ENCODE data around the gene SNX25. TPM values are rescaled to one million over a fixed set of nuclear protein-coding genes. Genes with fewer than 3 reads are reported as not detected.

Gene SNX25
- total and polyA plus RNA-seq, 2 of the 13 experiments (the other 11 are each of a cell fraction or from before 2014, with no cell fraction given): 23.4 to 23.5 TPM

DNA sequence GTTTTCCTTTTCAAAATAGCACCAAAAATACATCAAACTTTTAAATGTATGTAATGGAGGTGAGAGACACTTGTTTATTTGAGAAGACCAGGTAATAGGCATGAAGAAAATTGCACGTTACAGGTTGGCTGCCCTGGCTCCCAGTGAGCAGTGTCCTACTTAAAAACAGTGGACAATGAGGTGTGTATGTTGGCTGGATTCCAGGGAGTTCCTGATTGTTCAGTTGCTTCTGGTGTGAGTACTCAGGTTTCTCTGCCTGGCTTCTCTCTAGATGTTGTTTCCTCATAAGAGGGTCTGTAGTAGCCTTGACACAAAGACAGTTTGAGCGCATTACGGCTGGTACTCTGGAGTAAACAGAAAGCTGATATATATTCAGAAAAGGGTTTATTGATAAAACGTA, 29.4 kb downstream of the SNX25 start:
- no peak for FAIRE-seq
- peaks cover 14% of the 10 kb centered on the region for H4K20me1 ChIP-seq (ENCODE audit: insufficient read depth, low read length)
- in situ Hi-C loops (cut with HindIII; ENCODE audit: extremely low pct_ligation_motif_present, low pct_unique_long_range_greater_than_20kb): no loop called here
- BruUV-seq (replicated peaks): no TSS peak
- H3K4me1 ChIP-seq (ENCODE audit: insufficient read depth, low read length): peaks cover 25% of the 10 kb centered on the region
- no peak overlapping the region for H3K27ac ChIP-seq (ENCODE audit: extremely low read length, insufficient read depth, low read length)
- H3K9ac ChIP-seq (ENCODE audit: insufficient read depth, low read depth, low read length): no peak overlapping the region
- CTCF ChIA-PET (ENCODE audit: low intra/inter-chr PET ratio, low total read pairs): no interaction called here
- no peak overlapping the region for H3K4me3 ChIP-seq (replicated peaks in 1 of 3; ENCODE audit: insufficient read depth in 1 of 3, low read depth in 2 of 3, low read length in 3 of 3)
- H3K9me3 ChIP-seq (ENCODE audit: low read length): peaks cover 11% of the 10 kb centered on the region
- no peak overlapping the region for H3K4me2 ChIP-seq (ENCODE audit: low read depth, low read length)
- H3K27me3 ChIP-seq (ENCODE audit: control insufficient read depth in 1 of 2, insufficient read depth in 2 of 2, low read length in 2 of 2): no peaks in the 10 kb centered on the region; a peak in 1 of 5 replicates
- H2AFZ ChIP-seq (ENCODE audit: low read length): no peak overlapping the region
- no peak for ATAC-seq
- H3K36me3 ChIP-seq (replicated peaks in 1 of 2; ENCODE audit: control insufficient read depth in 1 of 2, insufficient read depth in 2 of 2, low read length in 2 of 2): no peaks in the 10 kb centered on the region
- DNase-seq (ENCODE audit: low spot score): no peak
- H3K79me2 ChIP-seq (ENCODE audit: insufficient read depth, low read length): peaks cover 31% of the 10 kb centered on the region
- WGBS (ENCODE audit: low lambda C conversion rate): 92% methylated on average over 4 of the region's 4 CpGs
- POLR2A ChIA-PET: no interaction called here
- intact Hi-C loops (cut with micrococcal nuclease; ENCODE audit: unreplicated experiment): no loop called here
- no peak for TF ChIP-seq SRSF4 (IDR thresholded peaks at IDR 0.05; ENCODE audit: low read depth, low read length, poor library complexity, severe bottlenecking)
- no peak for TF ChIP-seq NFAT5 (CRISPR knock-in tag; IDR thresholded peaks at IDR 0.05)
- TF ChIP-seq SATB2 (CRISPR knock-in tag; IDR thresholded peaks at IDR 0.05): no peak
- TF ChIP-seq ZNF296 (CRISPR knock-in tag; conservative IDR thresholded peaks at IDR 0.05): no peak
- TF ChIP-seq ZNF574 (CRISPR knock-in tag; IDR thresholded peaks at IDR 0.05): no peak
- no peak for TF ChIP-seq RFXANK (CRISPR knock-in tag; IDR thresholded peaks at IDR 0.05)
- TF ChIP-seq ZKSCAN5 (CRISPR knock-in tag; IDR thresholded peaks at IDR 0.05): no peak
- TF ChIP-seq, protein P1, sequence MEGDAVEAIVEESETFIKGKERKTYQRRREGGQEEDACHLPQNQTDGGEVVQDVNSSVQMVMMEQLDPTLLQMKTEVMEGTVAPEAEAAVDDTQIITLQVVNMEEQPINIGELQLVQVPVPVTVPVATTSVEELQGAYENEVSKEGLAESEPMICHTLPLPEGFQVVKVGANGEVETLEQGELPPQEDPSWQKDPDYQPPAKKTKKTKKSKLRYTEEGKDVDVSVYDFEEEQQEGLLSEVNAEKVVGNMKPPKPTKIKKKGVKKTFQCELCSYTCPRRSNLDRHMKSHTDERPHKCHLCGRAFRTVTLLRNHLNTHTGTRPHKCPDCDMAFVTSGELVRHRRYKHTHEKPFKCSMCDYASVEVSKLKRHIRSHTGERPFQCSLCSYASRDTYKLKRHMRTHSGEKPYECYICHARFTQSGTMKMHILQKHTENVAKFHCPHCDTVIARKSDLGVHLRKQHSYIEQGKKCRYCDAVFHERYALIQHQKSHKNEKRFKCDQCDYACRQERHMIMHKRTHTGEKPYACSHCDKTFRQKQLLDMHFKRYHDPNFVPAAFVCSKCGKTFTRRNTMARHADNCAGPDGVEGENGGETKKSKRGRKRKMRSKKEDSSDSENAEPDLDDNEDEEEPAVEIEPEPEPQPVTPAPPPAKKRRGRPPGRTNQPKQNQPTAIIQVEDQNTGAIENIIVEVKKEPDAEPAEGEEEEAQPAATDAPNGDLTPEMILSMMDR (CRISPR knock-in tag; IDR thresholded peaks at IDR 0.05): no peak
- TF ChIP-seq ZMYM2 (CRISPR knock-in tag; IDR thresholded peaks at IDR 0.05): no peak
- TF ChIP-seq PHB2 (IDR thresholded peaks at IDR 0.05; ENCODE audit: partially characterized antibody): no peak
- TF ChIP-seq FOXO4 (CRISPR knock-in tag; conservative IDR thresholded peaks at IDR 0.05): no peak
- TF ChIP-seq KDM3A (CRISPR knock-in tag; IDR thresholded peaks at IDR 0.05; ENCODE audit: low read depth): no peak
- TF ChIP-seq ZNF3 (CRISPR knock-in tag; IDR thresholded peaks at IDR 0.05): no peak
- no peak for TF ChIP-seq CBX2 (IDR thresholded peaks at IDR 0.05; ENCODE audit: low read depth, low read length)
- no peak for TF ChIP-seq CBX2 (CRISPR knock-in tag; IDR thresholded peaks at IDR 0.05; ENCODE audit: low read depth)
